HCT116 (cell line): Measurements from ENCODE around the gene PARD6G. TPM values are rescaled to one million over a fixed set of nuclear protein-coding genes. Genes with fewer than 3 reads are reported as not detected.

Experiments
- ATAC-seq: fragments of 200-7000 bp; cut with Tn5 transposase; 2 replicates; pipeline ENCODE4 v1.9.1; 2020; ENCODE audit warnings: mild to moderate bottlenecking, moderate library complexity
- BruUV-seq: library from RNA; stranded (reverse); fragments of 400-500 nt; replicated peaks from 2 replicates; lab custom pipeline; 2021; lab: Mats Ljungman, UMichigan
- CTCF ChIA-PET: fragments of 300-600 bp; sonication (Branson Sonifier 250); formaldehyde crosslinking; loops from one replicate; lab custom pipeline; 2021; ENCODE audit warnings: antibody characterized with exemption; lab: Charles Lee
- POLR2A ChIA-PET: fragments of 300-600, 350-600 bp; sonication (Branson Sonifier 250); formaldehyde crosslinking; loops from one replicate; lab custom pipeline; 2021; ENCODE audit warnings: antibody characterized with exemption; lab: Charles Lee
- RAD21 ChIA-PET, 2 experiments: fragments of 300-600 bp; sonication (Branson Sonifier 250); formaldehyde crosslinking; loops; one replicate each; lab custom pipeline; 2023; ENCODE audit warnings: low total read pairs in 2 of 2; ENCODE audit not compliant: uncharacterized antibody in 2 of 2, unreplicated experiment in 2 of 2, low non-redundant PET in 1 of 2; lab: Charles Lee
- DNase-seq: peaks from one replicate; pipeline ENCODE4 v3.0.0-alpha.2; 2010; ENCODE audit warnings: low read depth, low spot score
- H2AFZ ChIP-seq: fragments of 200-600 bp; shearing (Covaris generic), sonication (generic); 2 replicates; pipeline ENCODE4 v1.6.1; 2017; ENCODE audit warnings: low read depth, mixed run types, mixed read lengths, antibody characterized with exemption, low read length; ENCODE audit not compliant: poor library complexity, severe bottlenecking
- H3K27ac ChIP-seq: 2 replicates; pipeline ENCODE4 v1.5.1; 2012; ENCODE audit warnings: low read depth, low read length
- H3K27me3 ChIP-seq: fragments of 200-600 bp; sonication (generic); 2 replicates; pipeline ENCODE4 v1.6.1; 2016; ENCODE audit warnings: mixed run types, low read length, mixed read lengths; ENCODE audit not compliant: insufficient read depth
- H3K36me3 ChIP-seq, 2 experiments: fragments of 200-500 bp in 1 of 2; fragments of 200-600 bp in 1 of 2; sonication (Bioruptor generic) in 1 of 2; sonication (generic) in 1 of 2; 2 replicates each; pipeline versions ENCODE4 v1.5.1 to v1.6.1; 2014 to 2016; ENCODE audit warnings: low read length in 2 of 2, inconsistent platforms in 1 of 2, mixed read lengths in 1 of 2, mixed run types in 1 of 2; ENCODE audit not compliant: insufficient read depth in 2 of 2, control insufficient read depth in 1 of 2
- H3K4me1 ChIP-seq, 2 experiments: fragments of 200-600 bp in 1 of 2; sonication (generic) in 1 of 2; 2 replicates each; pipeline versions ENCODE4 v1.5.1 to v1.6.1; 2012 to 2017; ENCODE audit warnings: low read length in 2 of 2, inconsistent platforms in 1 of 2, mild to moderate bottlenecking in 1 of 2, mixed read lengths in 1 of 2, mixed run types in 1 of 2, moderate library complexity in 1 of 2; ENCODE audit not compliant: insufficient read depth in 2 of 2, control insufficient read depth in 1 of 2
- H3K4me2 ChIP-seq: fragments of 200-600 bp; sonication (generic); 2 replicates; pipeline ENCODE4 v1.6.1; 2017; ENCODE audit warnings: mixed run types, low read length, mixed read lengths
- H3K4me3 ChIP-seq, 2 experiments: fragments of 200-600 bp in 1 of 2; sonication (generic) in 1 of 2; replicated peaks in 1 of 2; 2 replicates each; pipeline ENCODE4 v1.5.1; 2011 to 2016; ENCODE audit warnings: low read length in 2 of 2, control low read depth in 1 of 2, low read depth in 1 of 2, mild to moderate bottlenecking in 1 of 2, mixed read lengths in 1 of 2, mixed run types in 1 of 2
- H3K79me2 ChIP-seq: fragments of 200-600 bp; sonication (generic); 2 replicates; pipeline ENCODE4 v1.6.1; 2017; ENCODE audit warnings: mild to moderate bottlenecking, mixed run types, low read length, moderate library complexity, mixed read lengths; ENCODE audit not compliant: insufficient read depth
- H3K9ac ChIP-seq: fragments of 200-600 bp; sonication (generic); 2 replicates; pipeline ENCODE4 v1.6.1; 2016; ENCODE audit warnings: low read length, mixed read lengths
- H3K9me2 ChIP-seq: fragments of 200-600 bp; sonication (generic), shearing (Covaris generic); 2 replicates; pipeline ENCODE4 v1.6.1; 2017; ENCODE audit warnings: mixed run types, mild to moderate bottlenecking, moderate library complexity; ENCODE audit not compliant: insufficient read depth
- H3K9me3 ChIP-seq, 2 experiments: fragments of 200-500 bp in 1 of 2; fragments of 200-600 bp in 1 of 2; sonication (Bioruptor generic) in 1 of 2; sonication (generic) in 1 of 2; 2 replicates each; pipeline ENCODE4 v1.6.1; 2014 to 2017; ENCODE audit warnings: low read length in 2 of 2, mixed read lengths in 2 of 2, inconsistent platforms in 1 of 2, low read depth in 1 of 2, mild to moderate bottlenecking in 1 of 2, mixed run types in 1 of 2, moderate library complexity in 1 of 2; ENCODE audit not compliant: control insufficient read depth in 1 of 2, insufficient read depth in 1 of 2
- H4K20me1 ChIP-seq: fragments of 200-600 bp; sonication (generic), shearing (Covaris generic); 2 replicates; pipeline ENCODE4 v1.6.1; 2017; ENCODE audit warnings: mixed run types, mild to moderate bottlenecking, moderate library complexity; ENCODE audit not compliant: insufficient read depth
- CTCF ChIP-seq, 3 experiments: fragments of 200-600 bp in 1 of 3; sonication (generic) in 1 of 3; IDR thresholded peaks in 2 of 3; conservative IDR thresholded peaks in 1 of 3; 2 replicates each; pipeline ENCODE4 v1.5.1; 2012 to 2017; ENCODE audit warnings: low read depth in 2 of 3, low read length in 2 of 3, antibody characterized with exemption in 1 of 3, borderline replicate concordance in 1 of 3, control low read depth in 1 of 3, mild to moderate bottlenecking in 1 of 3, mixed read lengths in 1 of 3, mixed run types in 1 of 3, moderate library complexity in 1 of 3; ENCODE audit not compliant: insufficient read depth in 1 of 3
- EZH2phosphoT487 ChIP-seq: fragments of 200-600 bp; IDR thresholded peaks from 2 replicates; pipeline ENCODE4 v1.6.1; 2018; ENCODE audit warnings: antibody characterized with exemption, borderline replicate concordance
- JUND ChIP-seq: IDR thresholded peaks from 2 replicates; pipeline ENCODE4 v1.6.1; 2012
- RAD21 ChIP-seq: IDR thresholded peaks from 2 replicates; pipeline ENCODE4 v1.6.1; 2012; ENCODE audit warnings: low read depth, mild to moderate bottlenecking
- SIN3A ChIP-seq: IDR thresholded peaks from 2 replicates; pipeline ENCODE4 v1.6.1; 2012; ENCODE audit warnings: low read depth
- SP1 ChIP-seq: IDR thresholded peaks from 2 replicates; pipeline ENCODE4 v1.6.1; 2012; ENCODE audit warnings: low read depth
- SRF ChIP-seq: IDR thresholded peaks from 2 replicates; pipeline ENCODE4 v1.6.1; 2012; ENCODE audit warnings: low read depth
- YY1 ChIP-seq: IDR thresholded peaks from 2 replicates; pipeline ENCODE4 v1.6.1; 2011; ENCODE audit warnings: low read length, low read depth, moderate library complexity, mild to moderate bottlenecking; ENCODE audit not compliant: insufficient replicate concordance; ENCODE audit errors: extremely low read depth
- ZFX ChIP-seq: fragments of 450-650 bp; IDR thresholded peaks from 2 replicates; pipeline ENCODE4 v1.6.1; 2017
- intact Hi-C: fragments of 100-400 bp; cut with micrococcal nuclease; formaldehyde crosslinking; loops from 2 replicates; pipeline ENCODE4 v1.10.0; 2022
- total RNA-seq: library from RNA; stranded (reverse); gene quantifications from one replicate; pipeline ENCODE4 v1.2.1, GENCODE V29; 2021; ENCODE audit not compliant: unreplicated experiment

The PARD6G gene
- total RNA-seq, 1 experiment from 2014 or later, result 12.8 TPM

GRCh38 chr18:80161781-80162417 lies 85.4 kb downstream of the PARD6G start:
- ChIA-PET RAD21 (no interaction called here), CTCF (no interaction called here), POLR2A (no interaction called here)
- Histone ChIP-seq H3K4me2 (no peak overlapping the region), H3K9me3 (0 out of 4 replicates have a peak, but pooled peaks cover 0 to 3% of the 10 kb centered on the region in 2 experiments), H3K9me2 (no peaks in the 10 kb centered on the region), H3K36me3 (no peaks in the 10 kb centered on the region), H3K79me2 (no peaks in the 10 kb centered on the region), H2AFZ (no peak overlapping the region), H3K4me1 (no peaks in the 10 kb centered on the region), H4K20me1 (peaks cover 3% of the 10 kb centered on the region; the same call in 1 of the 2 replicates), H3K4me3 (no peak overlapping the region), H3K9ac (no peak overlapping the region), H3K27me3 (no peaks in the 10 kb centered on the region), H3K27ac (no peak overlapping the region)
- BruUV-seq, result no TSS peak
- TF ChIP-seq SP1, result no peak
- ATAC-seq (no peak), DNase-seq (no peak)
- intact Hi-C loops, result no loop called here

GRCh38 chr18:80159713-80160636 lies 87.3 kb downstream of the PARD6G start:
- H3K9me3 ChIP-seq, result 0 out of 4 replicates have a peak, but pooled peaks cover 0 to 3% of the 10 kb centered on the region in 2 experiments
- H3K4me1 ChIP-seq, result no peaks in the 10 kb centered on the region
- CTCF ChIA-PET, result no interaction called here
- no peak overlapping the region for H2AFZ ChIP-seq
- no peaks in the 10 kb centered on the region for H3K79me2 ChIP-seq
- POLR2A ChIA-PET, result no interaction called here
- H3K9me2 ChIP-seq, result no peaks in the 10 kb centered on the region
- no peak overlapping the region for H3K27ac ChIP-seq
- RAD21 ChIA-PET, result no interaction called here
- H3K4me2 ChIP-seq, result no peak overlapping the region
- intact Hi-C loops, result no loop called here
- H3K4me3 ChIP-seq, result no peak overlapping the region
- DNase-seq (no peak), ATAC-seq (no peak)
- H3K36me3 ChIP-seq, result no peaks in the 10 kb centered on the region
- peaks cover 3% of the 10 kb centered on the region; the same call in 1 of the 2 replicates for H4K20me1 ChIP-seq
- BruUV-seq, result no TSS peak
- no peaks in the 10 kb centered on the region for H3K27me3 ChIP-seq
- TF ChIP-seq SIN3A (no peak), SRF (no peak), RAD21 (no peak), JUND (no peak), YY1 (no peak), ZFX (no peak), CTCF (IDR thresholded peaks at IDR 0.05 in 2 of 3, conservative IDR thresholded peaks at IDR 0.05 in 1 of 3; ENCODE audit: borderline replicate concordance in 1 of 3, insufficient read depth in 1 of 3, low read depth in 2 of 3, low read length in 2 of 3) (no peak), EZH2phosphoT487 (no peak)
- no peak overlapping the region for H3K9ac ChIP-seq
